Right kidney (tissue), 1 donor: ENCODE data around the gene LYRM1.
A peak's percentile ranks its signal among the peaks of the same experiment; 100 is the strongest.

Experiments
- DNase-seq: peaks from one replicate; pipeline ENCODE4 v3.0.0-alpha.2; 2016

The LYRM1 gene

DNA sequence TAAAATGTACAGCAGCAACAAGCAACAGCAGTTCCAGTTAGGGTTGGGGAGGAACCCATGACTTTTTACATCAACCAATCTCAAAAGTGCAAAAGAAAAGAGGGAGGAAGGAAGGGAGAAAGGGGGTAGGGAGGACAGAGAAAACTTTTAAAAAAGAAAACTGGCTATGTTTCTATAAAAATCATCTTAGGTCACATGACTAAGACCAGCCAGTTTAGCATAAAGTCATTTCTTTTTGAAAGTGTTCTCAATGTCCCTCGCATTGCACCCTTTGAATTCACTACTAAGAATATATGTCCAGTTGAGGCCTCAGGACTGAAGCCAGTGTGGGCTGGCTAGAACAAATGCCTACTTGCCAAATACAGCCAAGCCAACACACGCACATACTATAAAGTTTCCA is 29.3 kb upstream of the LYRM1 start:
- no peak for DNase-seq

DNA sequence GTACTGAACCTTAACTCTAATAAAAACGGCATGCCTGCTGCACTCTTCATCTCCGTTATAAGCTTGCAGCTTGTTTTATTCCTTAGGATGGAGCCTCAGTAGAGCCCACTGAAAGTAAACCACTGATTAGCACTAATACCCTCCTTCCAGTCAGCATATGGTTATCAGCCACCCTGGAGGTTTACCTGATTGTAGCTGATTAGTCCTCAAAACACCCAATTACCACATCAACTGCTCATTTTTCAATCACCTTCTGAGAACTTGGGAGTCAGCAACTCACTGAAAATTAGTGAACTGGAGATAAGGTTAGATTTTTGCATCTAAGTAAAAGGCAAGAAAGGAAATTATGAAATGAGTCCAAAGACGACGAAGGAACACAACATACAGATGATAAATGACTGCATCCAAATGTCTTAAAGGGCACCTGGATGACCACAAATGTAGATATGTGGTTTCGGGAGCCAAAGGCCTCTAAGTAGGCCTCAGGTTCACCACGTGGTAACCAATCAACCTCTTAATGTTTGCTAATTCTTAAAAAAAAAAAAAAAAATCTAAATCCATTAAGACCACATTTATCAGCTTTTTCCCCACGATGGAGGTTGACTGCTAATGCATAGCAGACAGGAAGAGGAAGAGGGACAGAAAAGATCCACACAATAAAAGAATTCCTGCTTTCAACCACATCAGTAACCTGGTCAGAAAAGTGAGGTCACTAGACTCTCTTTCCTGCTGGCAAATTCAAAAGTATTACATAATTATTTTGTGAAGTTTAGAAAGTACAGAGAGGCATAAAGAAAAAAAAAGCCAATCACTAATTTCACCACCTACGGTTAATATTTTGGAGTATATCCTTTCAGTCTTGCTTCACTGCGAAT is 28.4 kb upstream of the LYRM1 start:
- no peak for DNase-seq

DNA sequence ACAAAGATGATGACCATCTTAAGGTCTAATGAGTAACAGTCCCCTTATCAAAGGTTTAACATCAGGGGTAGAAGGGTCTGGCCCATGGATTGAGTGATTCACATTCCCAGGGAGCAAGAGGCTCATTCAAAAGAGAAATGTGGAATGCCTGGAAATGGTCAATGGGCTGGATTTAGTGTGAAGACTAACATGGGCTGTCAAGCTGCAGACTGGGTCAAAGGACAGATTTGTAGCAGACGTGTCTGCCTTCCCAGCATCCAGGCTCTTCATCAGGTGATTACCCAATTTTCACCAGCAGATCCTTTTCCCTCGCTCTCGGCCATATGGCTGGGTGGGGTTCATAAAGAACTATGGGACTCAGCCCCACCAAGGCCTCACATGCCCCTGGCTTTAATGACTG is 27.2 kb upstream of the LYRM1 start:
- no peak for DNase-seq

DNA sequence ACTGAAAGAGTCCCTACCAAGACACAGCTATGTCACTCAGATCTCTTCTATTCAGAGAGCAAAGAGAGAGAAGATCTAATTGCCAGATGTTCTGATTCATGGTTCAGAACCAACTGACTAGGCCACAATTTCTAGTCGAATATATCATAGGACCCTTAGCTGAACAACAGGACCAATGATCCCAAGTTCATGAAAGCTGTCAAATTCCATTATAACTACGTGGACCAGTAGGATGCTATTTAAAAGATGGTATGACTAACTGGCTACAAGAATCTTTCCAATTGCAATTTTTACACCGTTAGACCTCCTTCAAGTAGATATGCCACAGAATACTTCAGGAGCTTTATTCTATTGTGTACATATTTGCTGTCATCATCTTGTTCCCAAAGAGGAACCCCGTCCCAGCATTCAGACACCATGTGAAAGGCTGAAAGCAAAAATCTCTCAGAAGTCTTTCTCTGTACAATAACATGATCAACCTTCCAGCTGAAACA is 26.4 kb upstream of the LYRM1 start:
- DNase-seq: no peak

DNA sequence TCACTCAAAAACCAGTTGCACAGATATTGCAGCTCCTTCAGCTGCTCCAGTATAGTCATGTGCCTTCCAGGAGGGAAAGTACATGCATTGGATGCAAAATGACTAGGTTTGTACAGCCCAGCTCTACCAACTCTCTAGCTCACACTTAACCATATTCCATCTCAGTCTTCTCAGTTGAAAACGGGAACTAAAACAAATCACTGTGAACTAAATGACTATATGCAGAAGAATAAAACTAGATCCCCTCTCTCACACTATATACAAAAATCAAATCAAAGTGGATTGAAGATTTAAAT is 25.3 kb upstream of the LYRM1 start:
- no peak for DNase-seq

DNA sequence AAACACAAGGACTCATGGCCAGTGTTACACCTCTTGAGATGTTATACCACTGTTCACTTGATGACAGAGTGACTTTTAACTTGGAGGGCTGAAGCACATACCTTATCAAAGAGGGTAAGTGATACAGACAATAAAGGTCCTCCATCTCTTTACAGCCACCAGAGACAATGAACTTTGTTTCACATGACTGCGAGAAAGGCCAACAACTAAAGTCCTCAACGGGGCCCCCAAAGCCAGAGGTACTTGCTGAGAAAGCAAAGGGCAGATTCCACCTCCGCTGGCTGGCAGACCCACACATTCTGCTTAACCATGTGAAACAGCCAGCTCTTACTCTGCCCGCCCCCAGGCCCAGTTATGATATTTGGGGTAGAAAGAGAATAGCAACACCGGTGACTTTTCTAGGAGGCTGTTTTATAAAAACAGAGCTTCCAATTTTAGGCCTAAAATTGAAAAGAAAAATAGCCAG is 21.9 kb upstream of the LYRM1 start:
- peak; percentile 46 for DNase-seq

DNA sequence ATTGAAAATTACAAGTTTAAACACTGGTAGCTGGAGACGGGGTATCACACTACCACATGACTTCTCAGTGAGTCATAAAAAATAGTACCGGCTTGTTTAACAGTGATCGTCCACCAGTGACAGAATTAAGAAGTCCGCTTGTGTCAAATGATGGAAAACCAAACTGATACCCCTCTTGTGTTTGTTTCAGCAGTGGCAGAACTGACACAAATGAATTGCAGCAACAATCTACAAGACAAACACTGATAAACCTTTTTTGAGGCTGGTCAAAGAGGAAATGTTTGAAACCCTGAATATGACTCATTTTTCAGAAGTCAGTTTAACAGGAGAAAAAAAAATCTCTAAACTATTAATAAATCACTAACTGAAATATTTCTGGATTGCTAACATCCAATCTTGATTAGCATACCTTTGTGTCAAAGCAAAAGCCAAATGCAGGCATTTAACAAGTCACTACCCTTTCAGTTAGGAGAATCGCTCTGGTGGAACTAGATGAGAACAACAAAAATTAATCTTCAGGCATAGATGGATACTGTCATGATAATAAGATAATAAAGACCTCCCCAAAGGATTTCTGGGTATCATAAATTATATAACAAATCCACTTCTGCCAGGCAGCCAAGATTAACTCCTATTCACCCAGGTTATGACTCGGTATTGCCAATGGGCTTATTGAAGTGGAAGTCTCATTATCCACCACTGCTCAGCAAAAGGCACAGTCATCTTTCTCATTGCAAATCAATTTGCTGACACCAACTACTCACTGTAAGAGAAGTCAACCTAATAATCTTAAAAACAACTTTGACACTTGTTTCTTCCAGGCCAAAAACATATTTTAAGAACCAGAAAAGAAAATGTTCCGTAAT is 21.2 kb upstream of the LYRM1 start:
- DNase-seq: no peak

DNA sequence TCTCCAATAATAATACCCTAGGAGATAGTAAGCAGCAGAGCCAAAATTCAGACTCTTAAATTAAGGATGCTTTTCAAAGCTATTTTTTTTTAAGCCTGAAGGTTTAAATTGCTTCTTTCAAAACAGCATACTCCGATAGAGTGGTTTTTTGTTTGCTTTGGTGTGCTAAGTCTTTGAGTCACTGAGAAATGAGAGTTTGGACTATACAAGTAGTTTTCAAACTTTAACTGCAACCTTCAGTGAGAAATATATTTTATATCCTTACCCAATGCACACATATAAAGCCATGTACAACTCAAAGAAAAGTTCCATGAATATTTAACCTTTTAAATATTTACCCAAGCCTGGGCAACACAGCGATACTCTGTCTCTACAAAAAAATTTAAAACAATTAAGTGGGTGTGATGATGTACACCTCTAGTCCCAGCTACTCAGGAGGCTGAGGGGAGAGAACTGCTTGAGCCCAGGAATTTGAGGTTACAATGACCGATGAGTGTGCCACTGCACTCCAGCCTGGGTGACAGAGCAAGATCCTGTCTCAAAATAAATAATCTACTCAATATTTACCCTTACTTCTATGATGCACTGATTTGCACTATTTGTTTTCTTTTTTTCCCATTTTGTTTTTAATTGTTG is 19.6 kb upstream of the LYRM1 start:
- DNase-seq: no peak

DNA sequence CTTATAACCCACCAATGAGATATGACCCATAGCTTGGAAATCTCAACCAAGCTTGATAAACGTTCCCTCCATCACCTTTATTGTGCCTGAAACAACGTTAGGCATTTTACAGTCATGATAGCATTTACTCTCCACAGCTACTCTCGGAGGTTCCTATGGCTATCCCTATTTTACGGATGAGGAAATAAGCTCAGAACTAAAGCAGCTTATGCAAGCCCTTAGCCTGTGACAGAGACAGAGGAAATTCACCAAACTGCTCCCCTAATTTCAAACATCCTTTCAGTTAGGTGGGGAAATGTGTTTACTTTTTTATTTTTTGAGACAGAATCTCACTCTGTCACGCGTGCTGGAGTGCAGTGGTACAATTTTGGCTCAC is 19.1 kb upstream of the LYRM1 start:
- no peak for DNase-seq

DNA sequence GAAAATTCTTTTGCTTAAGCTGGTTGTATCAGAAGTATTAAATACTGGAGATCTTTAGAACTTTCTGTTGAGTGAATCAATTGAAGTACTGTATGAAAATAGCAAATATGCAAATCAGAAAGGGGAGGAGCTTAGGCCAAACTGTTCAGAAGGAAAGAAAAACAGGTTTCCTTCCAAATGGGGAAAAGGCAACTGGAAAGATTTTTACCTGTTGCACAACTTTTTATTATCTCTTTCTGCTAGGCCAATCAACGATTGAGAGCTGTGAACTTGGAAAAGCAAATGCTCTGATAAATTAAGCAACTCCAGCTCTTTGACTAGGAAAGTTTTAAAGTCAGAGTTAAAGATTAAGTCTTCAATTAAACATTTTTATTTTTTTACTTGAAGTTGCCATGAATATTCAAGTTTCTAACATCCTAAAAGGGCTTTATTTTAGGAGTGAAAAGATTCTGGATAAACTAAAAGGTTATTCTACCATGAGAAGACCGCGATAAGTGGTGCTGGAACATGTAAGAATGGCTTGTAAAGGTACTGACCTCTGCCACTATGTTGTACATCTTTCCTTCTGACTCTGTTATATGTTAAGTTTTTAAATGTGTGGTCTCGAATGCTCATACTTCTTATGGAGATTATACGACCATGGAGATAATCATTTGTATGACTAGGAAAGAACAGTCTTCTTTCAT is 16.9 kb upstream of the LYRM1 start:
- no peak for DNase-seq

DNA sequence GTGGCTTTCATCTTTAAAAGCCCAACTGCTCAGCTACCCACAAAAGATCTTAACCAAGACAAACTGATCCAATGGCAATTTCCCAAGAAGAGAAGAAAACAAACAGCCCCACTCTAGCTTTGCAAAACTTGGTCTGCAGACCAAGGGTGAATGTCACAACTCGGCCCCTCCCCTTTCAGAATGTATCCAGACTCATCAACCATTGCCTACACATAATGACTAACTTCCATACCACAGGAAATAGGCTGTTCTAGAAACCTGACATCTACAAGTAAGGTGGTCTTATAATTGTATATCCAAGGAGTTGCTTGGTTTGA is 16.4 kb upstream of the LYRM1 start:
- no peak for DNase-seq

DNA sequence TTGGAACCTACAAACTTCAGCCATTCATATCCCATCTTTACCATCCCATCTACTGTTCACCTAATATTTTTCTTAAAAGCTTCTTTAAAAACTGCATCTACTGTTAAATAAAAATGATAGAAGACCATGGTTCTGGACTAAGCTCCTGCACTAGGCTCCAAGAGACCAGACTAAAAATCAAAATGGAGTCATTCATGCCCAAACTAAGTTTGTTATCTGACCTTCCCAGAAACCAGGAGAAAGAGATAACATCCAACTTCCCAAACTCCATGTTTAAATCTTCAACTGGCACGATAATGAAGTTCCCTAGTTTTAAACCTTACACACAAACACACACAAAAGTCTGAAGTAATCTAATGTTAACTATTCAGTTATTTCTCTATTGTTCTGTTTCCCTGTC is 14.3 kb upstream of the LYRM1 start:
- DNase-seq: no peak

DNA sequence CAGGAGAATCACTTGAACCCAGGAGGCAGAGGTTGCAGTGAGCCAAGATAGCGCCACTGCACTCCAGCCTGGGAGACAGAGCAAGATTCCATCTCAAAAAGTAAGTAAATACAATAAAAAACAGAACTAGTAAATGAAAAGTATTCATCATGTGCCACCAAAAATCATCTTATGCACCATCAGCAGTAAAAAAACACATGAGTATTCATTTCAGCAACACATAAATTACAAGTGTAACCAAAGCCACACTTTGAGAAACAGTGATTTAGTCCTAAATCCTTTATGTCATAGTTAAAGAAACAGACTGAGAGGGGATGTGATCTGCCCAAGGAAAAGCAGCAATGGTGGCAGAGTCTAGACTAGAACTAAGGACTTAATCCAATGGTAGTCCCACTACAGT is 13.4 kb upstream of the LYRM1 start:
- no peak for DNase-seq

DNA sequence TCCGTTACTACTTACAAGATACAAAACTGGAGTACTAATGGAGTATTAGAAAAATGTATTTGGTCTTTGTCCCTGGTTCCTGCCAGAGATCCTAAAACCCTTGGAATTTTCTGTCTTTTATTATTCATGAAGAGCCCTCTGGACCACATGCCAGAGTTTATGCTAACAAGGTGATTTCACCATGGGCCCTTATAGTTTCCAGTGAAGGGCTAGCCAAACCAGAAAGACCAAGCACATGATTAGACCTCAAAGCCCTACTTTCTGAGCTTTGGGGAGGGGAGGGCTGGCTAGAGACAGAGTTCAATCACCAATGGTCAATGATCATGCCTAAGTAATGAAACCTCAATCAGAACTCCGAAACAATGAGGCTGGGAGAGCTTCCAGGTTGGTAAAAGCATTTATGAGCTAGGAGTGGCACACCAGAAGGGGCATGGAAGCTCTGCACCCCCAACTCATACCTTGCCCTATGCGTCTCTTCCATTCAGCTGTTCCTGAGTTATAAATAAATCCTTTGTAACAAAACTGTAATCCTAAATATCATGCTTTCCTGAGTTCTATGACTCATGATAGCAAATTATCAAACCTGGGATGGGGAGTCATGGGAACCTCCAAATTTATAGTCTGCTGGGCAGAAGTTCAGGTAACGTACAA is 10.8 kb upstream of the LYRM1 start:
- DNase-seq: no peak

DNA sequence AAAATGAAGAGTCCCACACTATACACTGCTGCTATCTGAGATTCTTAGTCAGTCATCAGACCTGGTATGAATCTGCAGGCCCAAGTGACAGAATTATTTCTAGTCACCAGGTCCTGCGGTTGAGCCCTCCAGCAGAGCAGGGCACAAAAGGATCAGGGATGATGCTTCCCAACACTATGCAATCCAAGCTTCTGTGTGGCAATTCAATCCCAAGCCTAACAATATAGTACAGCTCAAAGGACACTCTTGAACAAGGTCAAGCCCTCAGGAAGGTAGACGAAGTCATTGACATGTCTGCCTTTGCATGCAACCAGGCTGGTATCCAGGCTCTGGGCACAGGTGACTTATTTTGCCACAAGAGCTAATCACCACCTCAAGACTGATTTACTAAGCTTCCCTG is 6.2 kb upstream of the LYRM1 start:
- DNase-seq: no peak

DNA sequence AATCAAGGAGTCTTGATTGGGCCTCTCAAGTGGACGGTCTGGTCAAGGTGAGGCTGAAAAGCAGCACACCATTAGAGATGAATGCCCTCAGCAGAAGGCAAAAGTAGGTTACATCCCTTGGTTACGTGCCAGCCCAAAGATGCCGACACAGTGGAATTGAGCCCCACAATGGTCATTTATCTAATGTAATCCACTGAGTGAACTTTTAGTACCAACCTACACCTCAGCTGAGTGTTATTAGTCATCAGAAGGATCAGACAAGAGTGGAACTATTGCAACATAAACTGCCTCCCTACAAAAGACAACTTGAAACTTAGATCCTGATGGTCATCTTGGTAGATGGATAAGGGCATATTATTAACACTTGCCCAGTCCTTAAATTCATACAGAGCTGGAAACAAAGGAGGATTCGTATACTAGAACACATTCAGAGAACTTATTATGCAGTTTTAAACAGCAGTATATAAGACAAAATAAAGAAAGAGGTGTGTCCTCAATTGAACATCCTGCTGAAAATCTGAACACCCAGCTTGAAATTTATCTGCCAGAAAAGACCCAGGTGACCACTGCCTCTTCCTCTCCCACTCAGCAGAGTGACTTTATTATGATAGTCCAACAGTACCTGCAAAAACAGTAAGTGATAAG is 3.2 kb upstream of the LYRM1 start:
- DNase-seq: no peak

DNA sequence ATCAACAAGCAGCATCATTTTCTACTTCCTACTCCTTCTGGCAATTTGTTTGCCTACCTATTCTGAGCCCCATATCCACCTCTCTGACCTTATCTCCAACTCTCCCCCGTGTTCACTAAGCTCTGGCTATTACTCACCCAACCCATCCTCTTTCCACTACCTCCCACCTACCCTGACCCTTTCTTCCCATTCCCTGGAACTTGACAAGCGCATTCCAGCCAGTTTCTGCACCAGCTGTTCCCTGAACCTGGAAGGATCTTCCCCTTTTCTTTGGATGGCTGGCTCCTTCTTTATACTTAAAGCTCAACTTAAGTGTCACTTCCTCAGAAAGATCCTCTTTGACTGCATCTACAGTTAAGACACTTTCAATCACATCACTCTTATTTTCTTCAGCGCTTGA is 2.6 kb upstream of the LYRM1 start:
- DNase-seq: no peak

DNA sequence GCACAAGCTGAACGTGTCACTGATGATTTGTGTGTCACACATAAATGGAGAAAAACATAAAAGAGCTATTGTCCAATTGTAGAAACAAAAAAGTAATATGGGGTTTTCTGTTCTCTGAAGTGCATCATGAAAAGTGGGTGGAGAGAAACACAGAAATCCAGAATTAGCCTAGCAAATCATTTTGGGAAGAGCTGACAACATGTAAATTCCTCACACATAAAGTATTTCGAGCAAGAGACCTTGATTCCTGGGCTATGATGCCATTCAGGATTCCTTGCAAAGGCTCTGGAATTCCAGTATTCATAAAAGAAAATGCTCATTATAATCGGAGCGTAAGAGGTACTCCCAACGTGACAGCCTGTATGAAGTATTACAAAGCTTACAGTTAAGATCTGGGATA is 1.5 kb upstream of the LYRM1 start:
- DNase-seq: no peak

DNA sequence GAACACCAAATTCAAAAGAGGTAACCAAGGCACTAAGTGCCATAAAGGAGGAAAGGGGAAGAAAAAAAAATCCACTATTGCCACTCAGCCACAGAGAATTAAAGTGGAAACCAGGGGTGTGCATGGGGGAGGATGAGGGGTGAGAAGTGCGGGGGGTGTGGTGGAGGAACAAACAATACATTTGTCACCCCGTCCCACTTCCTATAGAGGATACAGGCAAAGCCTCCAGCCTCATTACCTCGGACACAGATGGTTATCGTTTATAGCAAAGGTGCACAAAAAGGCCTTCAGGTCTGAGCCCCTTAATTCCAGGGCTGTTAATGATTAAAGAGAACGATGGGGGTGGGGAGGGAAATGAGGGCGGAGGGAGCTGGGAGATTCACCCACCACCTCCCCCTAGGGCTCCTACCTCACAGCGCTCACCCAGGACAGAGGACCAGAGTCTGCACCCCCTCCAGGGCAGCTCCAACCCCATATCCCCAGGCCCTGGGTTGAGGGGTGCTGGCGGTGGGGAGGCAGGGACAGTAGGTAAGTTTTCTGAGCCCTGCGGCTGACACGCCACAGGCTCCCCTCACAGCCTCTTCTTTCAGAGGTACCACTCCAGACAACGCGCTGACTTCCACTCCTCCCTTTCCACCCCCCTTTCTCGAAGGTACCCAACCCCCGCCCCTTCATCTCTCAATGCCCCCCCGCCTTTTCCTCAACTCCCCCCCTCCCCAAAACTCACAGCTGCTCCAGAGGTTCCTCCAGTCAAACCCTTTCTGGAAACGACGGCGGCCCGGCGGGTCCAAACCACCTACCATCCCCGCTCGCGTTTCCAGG is 883 bp upstream of the LYRM1 start:
- peak; percentile 76 for DNase-seq

DNA sequence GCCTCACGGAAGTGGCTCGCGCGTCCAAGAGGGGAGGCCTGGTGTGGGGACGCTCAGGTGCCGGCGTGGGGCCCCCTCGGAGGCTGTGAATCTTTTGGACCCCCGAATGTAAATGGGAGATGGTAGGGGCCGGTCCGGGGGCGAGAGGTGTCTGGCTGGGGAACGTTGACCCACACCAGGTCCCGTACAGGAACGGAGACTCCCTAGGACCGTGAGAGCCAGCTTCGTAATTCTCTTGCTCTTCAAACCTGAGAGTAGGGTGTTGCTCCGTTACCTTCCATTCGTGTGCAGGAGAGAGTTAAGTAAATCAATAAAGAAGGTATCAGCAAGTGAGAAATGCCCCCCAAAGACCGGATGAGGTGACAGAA is 481 bp downstream of the LYRM1 start:
- DNase-seq: no peak
